Stimulated activated CD4-positive, alpha-beta T cell treated with anti-CD3 and anti-CD28 coated beads, Interleukin-12 subunit alpha, Interleukin-12 subunit beta, amount 100 ng/mL, for 4 hours (primary cell): ENCODE results near the gene ENOX1.

Experiments
- DNase-seq: peaks from one replicate; pipeline ENCODE4 v3.0.0-alpha.2; 2020

The ENOX1 gene

DNA sequence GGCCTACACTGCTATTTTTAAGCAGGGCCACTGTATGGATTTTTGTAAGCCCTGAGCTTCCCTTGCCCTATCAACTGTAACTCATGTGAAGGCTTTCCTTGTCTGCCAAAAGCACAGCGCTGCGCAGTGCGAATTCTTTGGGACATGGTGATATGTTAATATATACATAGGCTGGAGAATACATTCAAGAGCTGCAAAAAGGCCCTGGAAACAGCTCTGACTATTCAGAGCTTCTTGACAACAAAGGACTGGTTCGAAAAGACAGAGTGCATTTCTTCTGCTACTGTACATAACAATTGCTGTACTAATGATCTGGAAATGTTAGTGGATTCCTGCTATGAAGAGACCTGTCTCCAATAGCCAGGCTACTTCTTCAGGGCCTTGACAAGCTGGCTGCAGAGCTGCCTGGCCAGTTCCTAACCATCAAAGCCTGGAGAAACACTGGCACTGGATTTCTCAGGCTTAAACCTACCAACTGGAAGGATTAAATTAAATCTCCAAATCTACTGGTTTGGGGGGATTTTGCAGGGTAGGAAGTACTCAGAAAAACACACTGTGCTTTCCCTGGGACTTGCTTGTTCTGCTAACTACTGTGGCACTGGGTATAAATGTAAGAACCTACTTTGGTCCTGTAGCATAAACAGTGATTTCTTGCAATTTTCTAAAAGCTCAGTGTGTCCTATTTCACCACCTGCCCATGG is 516.5 kb downstream of the ENOX1 start:
- DNase-seq, result no peak

DNA sequence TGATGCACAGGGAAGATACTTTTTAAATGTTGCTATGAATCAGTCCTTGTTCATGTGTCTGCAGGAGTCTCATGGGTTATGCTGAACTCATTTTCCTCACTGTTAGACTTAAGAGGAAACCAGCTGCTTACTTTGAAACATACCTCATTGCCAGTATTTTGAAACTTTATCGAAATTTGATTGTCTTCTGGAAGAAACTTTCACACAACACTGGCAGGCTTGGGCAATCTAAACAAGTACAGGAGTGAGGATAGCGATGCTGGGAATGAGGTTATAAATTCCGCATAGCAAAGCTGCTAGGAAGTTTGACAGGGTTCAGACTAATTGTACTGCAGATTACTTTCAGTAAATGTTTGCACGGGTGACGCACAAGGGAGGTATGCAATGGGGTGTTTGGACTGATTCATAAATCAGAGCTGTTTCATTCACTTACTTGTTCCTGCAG is 517.7 kb downstream of the ENOX1 start:
- DNase-seq, result no peak

DNA sequence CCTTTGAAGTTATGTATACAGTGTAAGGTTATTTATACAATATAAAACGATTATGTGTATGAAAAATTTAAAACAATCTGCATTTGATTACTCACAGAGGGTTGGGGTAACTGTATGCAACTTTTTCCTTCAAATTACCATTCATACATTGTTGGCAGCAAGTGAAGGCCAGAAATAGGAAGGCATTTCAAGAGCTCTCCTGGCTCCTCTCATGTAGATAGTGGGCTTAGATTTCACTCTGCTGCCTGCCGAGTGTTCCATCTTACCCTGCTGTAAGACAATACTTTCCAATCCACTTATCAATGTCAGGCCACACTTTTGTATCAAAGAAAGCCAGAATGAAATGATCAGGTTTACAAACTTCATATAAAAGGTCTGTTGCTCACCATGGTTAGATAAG is 518.1 kb downstream of the ENOX1 start:
- no peak for DNase-seq

DNA sequence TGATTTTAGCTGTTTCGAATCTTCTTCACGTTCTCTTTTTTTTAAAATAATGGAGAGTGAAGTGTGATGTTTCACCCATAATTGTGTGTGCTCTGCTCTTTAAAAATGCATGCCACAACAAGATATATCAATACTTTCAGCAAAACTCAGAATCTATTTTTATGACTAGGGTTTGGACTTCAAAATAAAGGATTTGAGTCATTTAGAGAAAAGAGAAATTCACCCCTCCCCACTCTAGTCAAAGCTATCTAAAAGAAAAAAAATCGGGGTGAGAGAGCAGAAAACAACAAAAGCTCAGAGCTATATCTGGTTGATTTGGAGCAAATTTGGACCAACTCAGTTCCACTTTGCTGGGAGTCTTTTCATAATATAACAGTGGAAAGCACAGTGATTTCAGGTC is 518.9 kb downstream of the ENOX1 start:
- DNase-seq, result no peak

DNA sequence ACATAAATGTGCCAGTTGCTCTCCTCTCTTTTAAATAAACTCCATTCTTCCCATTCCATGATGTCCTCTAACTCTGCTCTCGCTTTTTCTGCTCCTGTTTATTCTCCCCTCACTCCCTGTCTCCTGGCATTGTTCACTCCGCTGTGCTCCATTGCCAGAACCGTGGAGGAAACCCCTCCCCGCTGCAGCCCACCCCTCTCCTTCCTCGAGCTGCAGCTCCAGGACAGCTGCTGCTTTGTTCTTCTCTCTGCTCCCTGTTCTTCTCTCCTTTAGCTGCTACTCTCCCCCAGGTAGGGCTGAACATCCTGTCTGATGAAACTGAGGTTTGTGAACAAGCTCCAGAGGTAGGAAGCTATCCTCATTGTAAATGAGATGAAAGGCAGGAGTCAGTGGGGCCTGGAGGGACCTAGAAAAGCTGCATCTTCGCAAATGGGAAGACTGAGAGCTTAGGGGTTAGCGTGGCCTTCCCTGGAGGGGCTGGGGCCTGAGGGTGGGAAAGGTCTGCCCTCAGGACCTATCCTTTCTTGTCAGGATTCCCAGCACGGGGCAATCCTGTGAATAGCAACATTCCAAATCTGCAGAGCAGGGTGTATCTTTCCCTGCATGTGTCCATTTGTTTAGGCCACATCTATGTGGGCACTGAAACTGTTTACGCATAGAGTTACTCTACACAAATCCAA is 519.7 kb downstream of the ENOX1 start:
- DNase-seq, result no peak

DNA sequence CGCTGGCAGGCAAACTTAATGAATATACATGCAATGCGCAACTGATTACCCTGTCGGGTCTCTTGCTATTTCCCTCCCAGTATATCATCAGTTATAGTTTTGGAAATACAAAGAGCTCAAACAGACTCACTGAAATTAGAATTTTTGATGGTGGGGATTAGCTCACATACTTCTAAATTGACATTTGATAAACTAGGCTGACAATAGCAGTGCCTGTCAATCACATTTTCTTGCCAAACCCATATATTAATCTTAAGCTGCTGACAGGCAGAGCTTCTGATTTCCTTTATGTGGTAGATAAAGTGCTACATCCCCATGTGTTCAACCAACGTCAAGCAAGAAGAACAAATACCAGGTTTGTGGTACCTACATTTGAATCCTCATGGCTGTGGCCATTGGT is 521.7 kb downstream of the ENOX1 start:
- no peak for DNase-seq

DNA sequence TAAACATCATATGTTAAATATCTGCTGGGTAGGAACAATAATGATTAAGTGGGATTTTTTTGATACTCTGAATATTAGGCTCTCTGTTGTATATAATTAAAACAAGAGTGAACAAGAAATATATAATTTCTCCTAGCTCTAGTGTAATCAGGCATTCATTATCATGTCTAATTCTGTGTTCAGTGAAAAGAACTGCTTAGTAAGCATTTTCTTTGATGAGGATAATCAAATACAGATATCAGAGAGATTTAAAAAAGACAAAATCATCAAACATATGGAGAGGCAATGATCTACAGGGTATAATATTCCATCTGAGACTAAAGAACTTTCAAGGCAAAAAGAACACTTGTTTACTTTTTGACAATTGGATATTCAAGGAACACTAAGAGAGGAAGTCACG is 522.3 kb downstream of the ENOX1 start:
- DNase-seq, result no peak

DNA sequence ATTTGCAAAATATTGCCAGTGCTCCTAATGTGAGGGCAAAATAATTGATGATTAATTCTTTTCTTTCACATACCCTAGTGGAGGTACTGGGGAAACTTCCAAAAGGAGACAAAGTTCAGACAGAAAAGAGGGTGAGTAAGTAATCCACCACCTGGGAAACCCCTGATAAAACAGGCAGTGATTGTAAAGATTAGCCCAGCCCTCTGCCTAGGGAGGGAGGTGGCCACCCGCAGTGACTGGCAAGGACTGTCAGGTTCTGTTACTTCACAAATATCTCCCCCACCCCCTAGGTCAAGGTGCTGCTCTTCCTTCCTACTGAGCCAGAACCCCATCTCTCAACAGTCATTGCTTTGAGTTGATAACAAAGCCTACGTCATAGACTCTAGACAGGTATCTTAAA is 523.7 kb downstream of the ENOX1 start:
- DNase-seq, result no peak

DNA sequence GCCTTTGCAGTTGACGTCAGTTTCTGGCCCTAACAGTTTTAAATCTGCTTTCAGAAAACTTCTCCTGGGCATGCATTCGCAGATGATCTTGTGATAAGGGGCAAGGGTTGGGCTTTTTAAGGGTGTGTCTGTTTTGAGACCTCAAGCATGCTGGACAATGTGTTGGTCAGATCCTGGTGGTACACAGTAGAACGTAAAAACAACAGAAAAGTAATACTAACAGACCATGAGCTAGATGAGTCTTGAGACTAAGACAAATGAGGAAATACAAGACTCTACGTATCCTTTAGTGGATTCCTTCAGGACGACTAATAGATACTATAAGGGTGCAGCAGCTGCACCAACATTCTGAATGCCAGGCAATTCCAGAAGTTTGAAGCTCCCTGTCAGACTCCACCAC is 525.8 kb downstream of the ENOX1 start:
- no peak for DNase-seq

DNA sequence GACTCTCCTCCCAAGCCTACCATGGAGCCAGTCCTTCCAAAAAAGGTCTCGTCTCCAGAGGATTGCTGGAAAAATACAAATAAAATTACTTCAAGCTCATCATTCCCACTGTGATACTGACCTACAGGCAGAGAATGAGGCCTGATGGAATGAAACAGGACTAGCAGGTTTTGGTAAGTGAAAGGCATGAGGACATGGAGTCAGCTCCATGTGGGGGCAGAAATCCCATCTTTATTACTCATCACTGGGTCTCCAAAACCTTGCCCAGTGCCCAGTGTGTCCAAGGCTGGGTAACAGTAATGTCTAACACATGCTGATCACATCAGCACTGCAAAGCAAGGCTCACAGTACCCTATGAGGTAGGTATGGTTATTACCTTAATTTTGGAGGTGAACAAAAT is 528.0 kb downstream of the ENOX1 start:
- DNase-seq, result no peak

DNA sequence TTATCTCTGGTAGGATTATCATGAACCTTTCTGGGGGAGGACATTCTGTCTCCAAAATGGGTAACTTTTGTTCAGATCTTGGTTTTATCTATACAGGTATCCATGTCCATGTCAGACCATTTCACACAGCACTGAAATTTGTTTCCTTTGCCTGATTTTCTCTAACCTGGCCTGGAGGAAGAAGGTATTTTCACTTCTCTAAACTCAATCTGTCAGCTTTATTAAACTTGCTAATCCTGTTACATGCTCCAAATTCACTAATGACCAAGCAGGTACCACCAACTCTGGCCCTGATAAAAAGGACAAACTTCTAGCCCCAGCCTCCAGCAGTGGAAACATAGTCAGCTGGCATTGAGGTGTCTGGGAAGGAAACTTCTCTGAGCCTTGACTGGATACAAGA is 529.0 kb downstream of the ENOX1 start:
- DNase-seq, result no peak

DNA sequence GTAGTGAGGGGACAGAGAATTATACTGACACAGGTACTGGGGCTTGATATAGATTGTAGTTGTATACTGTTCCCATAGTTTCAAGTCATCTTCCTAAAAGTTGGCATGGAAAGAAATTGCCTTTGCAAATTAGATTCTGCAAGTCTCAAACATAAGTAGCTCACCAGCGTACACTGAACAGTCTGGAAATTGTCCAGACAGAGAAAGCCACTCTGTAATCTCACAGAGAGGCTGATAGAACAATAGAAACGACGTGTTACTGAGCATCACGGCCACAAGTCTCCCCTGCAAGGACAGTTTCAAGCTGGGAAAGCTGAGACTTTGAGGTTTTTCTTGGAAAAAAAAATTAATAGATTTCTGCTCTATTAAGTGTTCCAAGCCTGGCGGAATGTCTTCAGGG is 534.8 kb downstream of the ENOX1 start:
- no peak for DNase-seq

DNA sequence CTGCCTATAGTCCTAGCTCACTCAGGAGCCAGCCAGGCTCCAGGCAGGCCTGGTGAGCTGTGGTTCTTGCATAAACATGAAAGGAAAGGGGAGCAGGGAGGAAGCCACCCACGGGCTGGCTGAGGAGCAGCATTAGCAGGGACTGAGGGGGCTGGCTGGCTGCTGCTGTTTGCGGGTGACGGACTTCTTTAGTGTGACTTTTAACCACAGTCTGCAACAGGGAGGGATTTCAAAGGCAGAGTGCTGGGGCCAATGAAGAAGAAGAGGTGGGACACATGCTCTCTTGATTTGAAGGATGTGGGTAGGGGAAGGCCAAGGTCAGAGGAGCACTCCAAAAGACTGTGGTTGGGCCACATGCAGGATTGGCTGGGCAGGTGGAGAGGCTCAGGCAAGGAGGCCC is 540.4 kb downstream of the ENOX1 start:
- DNase-seq, result no peak

DNA sequence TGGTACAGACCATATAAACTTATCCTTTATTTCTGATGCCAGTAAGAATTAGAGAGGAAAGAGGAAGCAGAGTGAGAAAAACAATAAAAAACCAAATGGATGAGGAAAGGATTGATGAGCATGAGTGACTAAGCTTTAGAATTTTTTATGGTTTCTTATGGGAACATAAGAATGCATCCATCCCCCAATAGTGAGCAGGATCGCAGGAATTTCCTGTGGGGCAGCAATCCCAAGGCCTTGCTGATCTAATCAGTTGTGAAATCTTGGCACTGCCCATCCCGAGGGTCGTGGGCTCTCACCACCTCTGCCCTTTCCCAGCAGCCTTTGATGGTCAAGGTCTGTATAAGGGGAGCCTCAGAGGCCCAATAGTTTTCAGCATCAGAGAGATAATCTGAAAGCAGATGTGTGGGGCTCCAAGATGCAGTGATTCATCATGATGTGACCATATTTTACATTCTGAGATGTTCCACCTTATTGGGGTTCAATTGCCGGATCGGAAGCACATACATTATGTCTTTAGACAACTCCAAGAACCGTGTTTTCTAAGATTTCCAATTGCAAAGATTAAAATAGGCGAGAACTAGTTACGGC is 541.3 kb downstream of the ENOX1 start:
- no peak for DNase-seq

DNA sequence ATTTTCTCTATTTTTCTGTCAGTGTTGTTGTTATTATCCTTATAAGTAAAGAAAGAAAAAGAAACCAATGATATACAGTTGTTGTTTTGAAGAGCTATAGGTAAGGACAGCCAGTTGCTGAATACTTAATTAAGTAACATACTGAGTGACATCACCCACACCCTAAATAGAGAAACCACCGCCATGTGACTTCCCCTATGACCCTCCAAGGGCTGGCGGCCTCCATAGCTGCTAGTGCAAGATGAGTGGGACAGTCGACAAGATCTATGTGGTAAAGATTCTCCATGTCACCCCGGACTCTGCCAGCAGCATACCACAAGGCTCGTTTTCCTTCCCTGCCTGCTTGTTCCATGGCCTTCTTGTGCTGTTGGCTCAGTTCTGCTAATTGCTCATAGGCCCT is 542.3 kb downstream of the ENOX1 start:
- DNase-seq, result no peak

DNA sequence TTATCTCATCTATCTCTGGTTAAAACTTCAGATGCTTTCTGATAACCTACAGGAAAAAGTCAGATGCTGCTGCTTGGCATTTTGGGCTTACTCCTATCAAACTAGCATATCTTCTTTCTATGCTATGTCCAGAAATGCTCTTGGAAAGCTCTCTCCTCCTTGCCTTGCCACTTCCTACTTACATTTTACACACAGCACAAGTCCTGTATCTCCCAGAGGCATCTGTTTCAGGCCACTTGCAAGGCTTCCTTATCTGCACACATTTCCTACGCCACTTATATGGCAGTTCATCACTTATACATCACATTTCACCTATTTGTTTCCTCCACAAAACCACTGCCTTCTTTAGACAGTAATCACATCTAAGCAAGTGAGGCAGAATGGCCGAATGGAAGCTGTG is 543.1 kb downstream of the ENOX1 start:
- no peak for DNase-seq

DNA sequence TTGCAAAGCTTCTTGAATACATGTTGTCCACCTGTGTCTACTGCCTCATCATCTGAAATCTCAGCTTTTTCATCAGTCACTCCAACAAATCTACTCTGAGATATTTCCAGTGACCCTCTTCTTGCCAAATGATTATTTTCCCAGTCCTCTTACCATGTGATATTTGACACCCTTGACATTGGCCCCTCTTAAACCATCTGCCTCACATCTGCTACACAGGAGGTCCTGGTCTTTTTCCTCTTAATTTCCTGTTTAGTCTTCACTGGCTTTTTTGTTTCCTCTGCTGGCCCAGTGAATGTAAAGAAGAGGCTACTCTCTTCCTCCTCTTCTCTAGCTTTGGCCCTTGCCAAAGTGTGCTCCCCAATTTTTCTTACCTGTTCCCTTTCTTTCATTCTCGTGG is 544.7 kb downstream of the ENOX1 start:
- no peak for DNase-seq

DNA sequence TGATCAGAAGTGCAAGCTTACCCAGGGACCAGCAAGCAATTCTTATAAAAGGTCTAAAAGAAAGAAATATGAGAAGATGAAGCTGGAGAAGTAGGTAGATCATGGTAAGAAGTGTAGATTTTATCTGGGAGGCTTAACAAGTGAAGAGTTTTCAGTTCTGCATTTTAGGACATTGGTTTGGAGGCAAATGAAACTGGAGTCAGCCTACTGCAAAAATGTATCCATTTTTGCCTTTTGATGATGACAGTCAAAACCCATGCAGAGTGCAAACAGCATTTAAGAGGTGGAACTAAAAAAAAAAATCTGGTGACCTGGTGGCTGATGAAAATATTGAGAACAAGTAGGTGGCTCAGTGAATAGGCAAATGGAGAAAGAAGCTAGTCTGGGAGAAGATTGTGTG is 546.5 kb downstream of the ENOX1 start:
- DNase-seq, result no peak

DNA sequence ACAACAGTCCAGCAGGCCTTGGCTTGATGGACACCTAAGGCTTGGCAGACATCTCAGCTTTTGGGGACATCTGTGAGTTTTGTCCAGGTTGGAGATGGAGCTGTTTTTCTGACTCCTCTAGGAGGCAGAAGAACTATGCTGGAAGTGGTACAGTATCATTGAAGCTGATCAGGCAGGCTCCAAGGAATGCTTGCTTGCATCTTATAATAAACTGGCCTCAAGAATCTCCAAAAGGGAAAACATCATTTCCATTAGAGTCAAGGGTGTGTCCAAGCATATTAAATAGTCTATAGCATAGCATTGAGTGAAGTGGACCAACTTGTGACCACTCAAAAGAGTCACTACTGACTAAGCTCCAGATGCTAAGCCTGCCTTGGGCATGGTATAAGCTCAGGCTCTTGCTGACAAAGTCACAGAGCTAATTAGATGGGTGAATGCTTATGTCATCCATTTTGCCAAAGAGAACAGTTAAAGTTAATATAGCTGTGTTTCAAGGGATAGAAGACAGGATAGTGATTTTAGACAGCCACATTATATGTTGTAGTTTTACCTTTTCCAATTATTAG is 547.4 kb downstream of the ENOX1 start:
- no peak for DNase-seq

DNA sequence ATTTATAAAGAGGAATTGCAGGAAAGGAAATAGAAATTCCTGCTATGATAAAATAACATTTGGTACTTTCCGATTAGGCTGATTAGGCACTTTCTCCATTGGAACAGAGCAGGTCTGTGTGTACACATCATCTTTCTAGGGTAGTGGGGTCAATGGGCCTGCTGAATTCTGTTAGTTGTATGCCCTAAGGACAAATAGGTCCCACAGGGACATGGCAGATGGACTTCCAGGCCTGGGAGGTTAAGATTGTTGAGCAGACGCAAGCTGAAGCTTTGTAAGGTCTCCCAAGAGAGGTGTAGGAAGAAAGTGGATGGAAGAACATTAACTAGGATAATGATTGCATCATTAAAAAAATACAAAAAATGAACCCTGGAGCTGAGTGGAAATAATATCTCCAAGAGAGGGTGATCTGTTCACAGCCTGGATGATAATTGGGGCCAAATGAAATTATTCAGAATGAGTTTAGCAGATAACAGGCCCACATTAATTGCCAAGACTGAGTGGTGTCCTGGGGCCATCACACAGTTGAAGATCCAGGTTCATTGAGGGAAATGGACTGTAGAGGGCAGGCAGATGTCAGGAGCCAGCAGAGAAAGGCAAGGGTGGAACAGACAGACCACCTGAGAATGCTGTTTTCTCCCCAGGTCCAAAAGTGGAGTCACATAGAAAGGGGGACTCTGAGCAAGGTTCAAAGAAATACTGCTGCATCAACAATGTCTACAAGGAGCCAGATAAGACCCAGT is 548.3 kb downstream of the ENOX1 start:
- DNase-seq, result no peak

DNA sequence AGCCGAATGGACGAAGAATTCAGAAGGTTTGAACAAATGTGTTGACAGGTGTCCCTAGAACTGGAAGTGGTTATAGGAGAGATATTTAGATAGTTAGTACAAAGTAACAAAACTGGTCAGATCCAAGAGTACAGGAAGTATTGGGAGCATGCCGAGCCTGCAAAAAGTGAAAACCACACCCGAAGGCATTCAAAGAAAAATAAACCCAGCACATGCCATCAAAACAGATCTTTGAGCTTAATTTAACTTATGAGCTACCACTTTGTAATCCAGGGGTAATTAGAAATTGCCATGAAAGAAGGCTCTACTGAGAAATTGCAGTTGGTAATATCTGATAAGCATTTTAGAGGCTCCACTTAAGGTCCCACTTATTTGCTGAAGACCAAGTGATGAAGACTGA is 549.2 kb downstream of the ENOX1 start:
- DNase-seq, result no peak

DNA sequence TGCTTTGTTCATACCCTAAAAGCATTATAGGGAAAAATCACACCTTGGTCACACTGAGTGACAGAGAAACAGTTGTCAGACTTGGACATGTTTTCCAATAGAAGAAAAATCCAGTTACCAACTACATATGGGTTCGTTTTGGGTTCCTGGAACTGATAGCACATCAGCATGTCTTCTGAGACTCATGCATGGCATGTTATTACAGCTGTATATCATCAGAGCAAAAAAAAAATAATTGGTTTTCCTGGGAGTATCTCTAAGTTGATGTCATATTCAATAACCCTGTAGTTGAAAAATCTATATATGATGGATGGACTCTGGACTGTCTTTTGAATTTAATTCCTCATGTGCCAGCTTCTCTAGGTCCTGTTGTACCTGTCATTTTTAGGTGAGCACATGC is 551.7 kb downstream of the ENOX1 start:
- DNase-seq, result no peak

DNA sequence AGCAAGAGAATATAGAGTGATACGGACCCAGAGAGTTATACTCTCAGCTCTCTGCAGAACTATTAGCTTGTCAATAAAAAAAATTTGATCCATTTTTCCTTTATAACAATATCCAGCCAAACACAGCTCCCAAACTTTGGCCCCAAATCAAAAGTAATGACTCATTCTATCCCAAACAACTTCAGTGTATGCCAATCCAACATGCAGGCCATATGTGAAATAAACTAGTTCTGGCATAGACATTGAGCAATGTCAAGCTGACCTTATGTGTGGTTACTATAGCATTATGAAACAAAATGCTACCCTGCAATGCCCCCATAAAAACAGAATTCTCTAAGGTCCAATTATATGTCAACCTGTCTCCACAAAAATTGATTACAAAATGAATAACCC is 553.9 kb downstream of the ENOX1 start:
- no peak for DNase-seq
